ENCODE measurements around the gene MYBBP1A.

- no peak for TF ChIP-seq CTCF (IDR thresholded peaks at IDR 0.05; ENCODE audit: poor library complexity)
- no peak for TF ChIP-seq EZH2 (IDR thresholded peaks at IDR 0.05; ENCODE audit: borderline replicate concordance)
- no peak for TF ChIP-seq EZH2phosphoT487 (IDR thresholded peaks at IDR 0.05; ENCODE audit: low read depth, severe bottlenecking, unreplicated experiment)
Observed at GRCh38 chr17:4501295-4501949, 53.8 kb downstream of the MYBBP1A start.

All from hepatocyte (in vitro differentiated cells).